Activated CD4-positive, alpha-beta T cell treated with anti-CD3 and anti-CD28 coated beads for 4 hours (primary cell): ENCODE data around the gene ME1.
"Not testable (repeated sequence)": the region's sequence is repeated elsewhere in the genome, so short reads cannot be mapped to it uniquely, and the experiment has no call there.

Experiments used
- DNase-seq, 2 donors: peaks; one replicate each; pipeline ENCODE4 v3.0.0-alpha.2; 2020

ME1 gene

DNA sequence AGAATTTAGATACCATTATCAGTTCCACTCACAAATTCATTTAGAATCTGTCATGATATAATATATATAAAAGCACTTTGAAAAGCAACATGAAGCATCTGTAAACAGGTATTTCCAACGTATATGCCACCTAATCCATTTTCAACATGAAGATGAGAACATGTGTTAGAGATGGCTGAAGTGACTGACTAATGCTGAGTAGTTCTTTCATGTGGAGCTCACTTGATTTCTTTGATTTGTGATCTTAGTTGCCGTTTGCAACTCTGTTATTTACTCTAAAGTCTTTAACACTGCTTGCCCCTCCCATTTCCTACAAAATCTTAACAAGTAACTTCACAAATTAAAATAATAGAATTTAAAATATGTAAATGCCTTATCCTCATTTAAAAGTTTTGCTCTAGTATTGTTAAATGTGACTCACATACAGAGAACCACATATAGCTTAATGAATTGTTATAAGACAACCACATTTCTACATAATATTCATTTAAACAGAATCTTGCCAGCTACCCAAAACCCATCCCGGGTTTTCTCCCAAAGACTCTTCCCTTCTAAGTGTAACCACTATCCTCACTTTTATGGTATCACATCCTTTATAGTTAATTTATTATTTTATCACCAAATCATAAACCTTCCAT is 78.3 kb downstream of the ME1 start:
- no peak for DNase-seq

DNA sequence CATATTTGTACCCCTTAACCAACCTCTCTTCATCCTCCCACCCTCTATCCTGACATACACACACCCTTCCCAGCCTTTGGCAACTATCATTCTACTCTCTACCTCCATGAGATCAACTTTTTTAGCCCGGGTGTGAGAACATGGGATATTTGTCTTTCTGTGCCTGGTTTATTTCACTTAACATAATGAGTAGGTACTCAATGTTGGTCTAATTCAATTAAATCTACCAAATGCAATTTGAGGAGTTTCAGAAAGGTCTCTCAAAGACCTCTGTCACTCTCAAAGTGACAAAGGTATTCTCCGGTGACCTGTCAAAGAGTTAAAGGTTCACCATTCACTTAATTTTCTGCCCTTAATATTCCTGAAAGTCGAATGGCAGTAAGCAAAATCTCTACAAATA is 87.7 kb downstream of the ME1 start:
- no peak for DNase-seq

DNA sequence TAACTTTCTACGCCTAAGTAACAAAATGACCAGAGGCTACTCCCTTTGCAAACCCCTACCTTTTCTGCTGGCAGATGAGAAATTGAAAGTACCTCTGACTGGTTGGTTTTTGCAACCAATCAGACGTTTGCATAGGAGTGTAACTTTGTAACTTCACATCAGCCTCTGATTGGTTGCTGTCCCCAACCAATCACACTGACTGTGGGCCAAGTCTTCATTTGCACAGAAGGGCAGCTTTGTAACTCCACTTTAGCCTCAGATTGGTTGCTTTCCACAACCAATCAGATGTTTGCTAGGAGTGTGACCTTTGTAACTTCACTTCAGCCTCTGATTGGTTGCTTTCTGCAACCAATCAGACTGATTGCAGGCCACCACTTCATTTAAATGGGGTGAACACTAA is 89.1 kb downstream of the ME1 start:
- DNase-seq: no peak

DNA sequence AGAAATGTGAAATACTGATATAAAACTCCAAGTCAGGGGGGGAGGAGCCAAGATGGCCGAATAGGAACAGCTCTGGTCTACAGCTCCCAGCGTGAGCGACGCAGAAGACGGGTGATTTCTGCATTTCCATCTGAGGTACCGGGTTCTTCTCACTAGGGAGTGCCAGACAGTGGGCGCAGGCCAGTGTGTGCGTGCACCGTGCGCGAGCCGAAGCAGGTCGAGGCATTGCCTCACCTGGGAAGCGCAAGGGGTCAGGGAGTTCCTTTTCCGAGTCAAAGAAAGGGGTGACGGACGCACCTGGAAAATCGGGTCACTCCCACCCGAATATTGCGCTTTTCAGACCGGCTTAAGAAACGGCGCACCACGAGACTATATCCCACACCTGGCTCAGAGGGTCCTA is 96.9 kb downstream of the ME1 start:
- not testable (repeated sequence) for DNase-seq

DNA sequence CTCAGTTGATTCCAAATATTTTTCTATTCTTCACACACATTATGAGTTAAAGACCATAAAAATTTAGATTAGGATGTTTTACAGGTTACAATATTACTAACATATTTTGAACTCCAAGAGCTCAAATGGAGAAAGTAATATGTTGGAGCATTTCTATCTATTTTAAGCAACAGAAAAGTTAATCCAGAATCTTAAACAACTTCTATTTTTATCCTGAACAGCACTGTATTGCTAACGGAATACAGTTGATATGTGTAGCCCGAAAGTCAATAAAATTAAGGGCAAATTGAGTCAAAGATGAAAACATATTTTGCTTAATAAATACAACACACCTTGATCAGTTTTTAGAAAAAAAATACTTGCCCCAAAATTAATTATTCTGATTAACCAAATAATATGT is 97.4 kb downstream of the ME1 start:
- DNase-seq: no peak

DNA sequence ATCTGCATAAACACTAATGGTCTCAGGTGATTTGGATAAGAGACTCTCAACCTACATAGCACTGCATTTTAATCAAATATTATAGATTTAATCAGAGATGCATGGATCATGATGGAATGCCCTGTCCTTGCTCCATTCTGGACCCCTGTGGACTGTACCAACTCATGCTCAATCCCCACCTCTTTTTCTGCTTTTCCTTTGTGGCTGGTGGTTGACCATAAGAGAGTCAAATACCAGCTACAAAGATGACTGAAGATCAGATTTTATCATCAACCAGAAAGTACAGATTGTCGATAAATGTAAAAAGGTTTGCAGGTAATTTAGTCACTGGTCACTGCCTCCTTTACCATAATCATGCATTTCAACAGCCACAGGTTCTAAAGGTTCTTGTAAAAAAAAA is 116.2 kb downstream of the ME1 start:
- no peak for DNase-seq

DNA sequence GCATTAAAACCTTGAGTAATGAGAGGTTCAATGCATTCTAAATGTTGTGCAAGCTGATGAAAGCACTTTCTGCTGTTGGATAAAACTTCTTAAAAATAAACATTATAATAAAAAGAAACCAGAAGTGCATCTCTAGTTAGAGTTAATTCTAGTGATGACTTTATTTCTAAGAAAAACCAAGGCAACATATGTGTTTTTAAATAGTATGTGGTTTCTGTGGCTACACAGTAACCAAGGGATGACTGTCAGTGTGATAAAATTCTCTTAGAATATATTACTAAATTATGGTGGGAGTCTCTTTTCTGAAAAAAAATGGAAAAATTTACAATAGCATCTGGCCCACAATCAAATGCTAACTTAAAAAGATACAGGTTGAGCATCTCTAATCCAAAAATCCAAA is 117.0 kb downstream of the ME1 start:
- DNase-seq: no peak

DNA sequence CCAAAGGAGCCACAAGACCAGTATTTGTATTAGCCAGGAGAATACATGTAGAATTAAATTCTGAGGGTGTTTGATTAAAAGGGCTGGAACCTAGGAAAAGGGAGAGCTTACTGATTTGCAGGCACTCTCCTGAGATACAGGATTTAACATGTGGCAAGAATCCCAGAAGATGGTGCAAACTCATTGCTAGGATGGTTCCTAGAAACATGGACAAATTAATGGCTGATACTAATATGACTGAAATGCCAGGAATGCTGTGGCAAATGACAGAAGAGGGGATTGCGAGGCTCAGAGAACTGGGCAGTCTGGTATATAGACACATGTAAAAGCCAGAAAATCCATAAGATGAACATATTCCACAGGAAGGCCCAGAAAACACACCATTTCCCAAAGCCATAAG is 119.6 kb downstream of the ME1 start:
- DNase-seq: no peak

DNA sequence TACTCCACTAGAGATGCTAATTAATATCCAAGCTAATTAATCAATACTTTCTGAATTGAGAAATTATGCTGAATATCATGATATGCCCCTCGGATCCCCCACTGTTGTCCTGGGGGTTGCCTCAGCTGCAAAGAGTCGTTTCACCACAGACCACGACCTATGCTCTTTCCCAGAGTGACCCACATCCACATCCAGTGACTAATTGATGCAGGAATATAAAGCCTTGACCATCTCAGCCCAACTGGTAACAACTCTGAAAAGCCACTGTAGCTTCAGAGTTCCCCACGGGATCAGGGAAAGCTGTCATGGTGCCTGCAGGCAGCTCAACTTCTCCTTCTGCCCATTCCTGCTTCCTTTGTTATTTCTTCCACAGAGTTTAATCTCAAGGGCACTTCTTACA is 120.8 kb downstream of the ME1 start:
- no peak for DNase-seq

DNA sequence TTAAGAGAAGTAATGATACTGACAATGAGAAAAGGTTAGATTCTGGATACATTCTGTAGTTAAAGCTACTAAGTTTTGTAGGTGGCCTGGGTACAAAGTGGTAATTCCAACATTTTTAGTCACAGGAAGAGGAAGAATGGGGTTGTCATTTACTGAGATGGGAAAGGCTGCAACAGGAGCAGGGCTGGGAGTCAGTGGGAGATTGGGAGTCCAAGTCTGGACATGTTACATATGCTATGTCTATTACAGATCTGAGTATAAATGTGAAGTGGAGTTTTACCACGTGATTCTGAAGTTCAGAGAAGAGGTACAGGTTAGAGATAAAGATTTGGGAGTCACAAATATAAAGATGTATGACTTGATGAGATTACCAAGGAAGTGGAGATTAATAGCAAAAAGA is 121.5 kb downstream of the ME1 start:
- DNase-seq: no peak

DNA sequence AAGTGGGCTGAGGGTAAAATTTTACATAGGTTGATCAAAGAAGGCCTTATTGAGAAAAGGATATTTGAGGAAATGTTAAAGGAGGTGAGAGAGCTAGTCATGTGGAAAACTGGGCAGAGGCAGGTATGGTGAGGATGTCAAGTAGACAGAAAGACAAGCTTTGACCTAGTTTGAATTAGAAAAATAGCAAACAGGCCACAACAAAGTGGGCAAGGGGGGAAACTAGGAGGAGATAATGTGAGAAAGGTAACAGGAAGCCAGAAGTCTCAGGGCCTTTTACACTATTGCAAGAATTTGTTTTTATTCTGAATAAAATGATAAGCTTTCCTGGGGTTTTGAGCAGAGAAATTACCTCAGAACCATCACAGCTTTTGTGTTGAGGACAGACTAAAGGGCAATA is 122.0 kb downstream of the ME1 start:
- DNase-seq: no peak

DNA sequence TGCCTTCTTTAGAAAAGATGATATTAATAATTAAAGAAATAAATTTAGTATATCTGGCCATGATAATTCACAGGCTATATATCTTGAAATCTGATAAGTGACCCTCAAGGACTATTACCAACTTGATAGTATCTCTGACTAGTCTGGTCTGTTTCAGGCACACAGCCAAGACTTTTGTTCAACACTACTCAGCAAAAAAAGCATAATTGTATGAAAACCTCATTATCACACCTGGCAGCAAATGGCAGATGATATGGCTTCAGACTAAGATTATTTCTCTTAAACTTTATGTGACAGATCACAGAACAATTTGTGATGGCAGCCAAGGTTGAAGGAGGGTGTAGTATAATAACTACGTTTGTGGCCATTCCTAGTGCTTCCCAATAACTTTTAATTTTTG is 123.0 kb downstream of the ME1 start:
- no peak for DNase-seq

DNA sequence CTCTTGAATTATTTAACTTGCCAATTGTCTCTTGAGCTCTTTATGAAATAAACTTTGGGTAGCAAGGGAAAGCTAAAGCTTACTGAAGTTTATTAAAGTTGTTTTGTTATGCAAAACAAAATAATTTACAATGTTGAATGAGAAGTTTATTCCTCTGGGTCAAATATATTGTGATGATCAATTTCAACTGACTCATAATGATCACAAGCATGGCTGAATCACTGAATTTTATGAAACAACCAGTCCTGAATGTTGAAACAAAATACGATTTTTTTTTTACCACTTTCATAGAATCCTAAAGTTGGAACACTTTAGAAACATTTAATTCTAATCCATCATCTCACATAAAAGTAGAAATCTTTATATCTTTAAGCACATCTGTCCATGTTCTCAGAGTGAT is 127.4 kb downstream of the ME1 start:
- DNase-seq: no peak

DNA sequence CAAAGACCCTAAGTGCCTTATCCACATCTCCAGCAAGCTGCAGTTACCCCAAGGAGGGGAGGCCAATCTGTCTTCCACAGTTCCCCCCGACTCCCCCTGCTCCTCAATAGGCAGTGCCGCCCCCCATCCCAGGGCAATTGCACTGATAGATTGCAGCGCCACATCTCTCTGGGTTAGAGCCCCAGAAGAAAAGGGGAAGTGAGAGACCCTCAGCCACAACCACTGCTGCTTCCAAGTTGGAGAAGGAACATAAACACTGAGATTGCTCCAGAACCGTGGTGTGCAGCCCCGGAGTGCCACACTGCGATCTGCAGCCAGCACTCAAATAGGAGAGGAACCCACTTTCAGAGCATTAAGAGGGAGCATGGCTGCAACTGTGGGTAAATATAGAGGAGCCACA is 136.2 kb downstream of the ME1 start:
- no peak for DNase-seq

DNA sequence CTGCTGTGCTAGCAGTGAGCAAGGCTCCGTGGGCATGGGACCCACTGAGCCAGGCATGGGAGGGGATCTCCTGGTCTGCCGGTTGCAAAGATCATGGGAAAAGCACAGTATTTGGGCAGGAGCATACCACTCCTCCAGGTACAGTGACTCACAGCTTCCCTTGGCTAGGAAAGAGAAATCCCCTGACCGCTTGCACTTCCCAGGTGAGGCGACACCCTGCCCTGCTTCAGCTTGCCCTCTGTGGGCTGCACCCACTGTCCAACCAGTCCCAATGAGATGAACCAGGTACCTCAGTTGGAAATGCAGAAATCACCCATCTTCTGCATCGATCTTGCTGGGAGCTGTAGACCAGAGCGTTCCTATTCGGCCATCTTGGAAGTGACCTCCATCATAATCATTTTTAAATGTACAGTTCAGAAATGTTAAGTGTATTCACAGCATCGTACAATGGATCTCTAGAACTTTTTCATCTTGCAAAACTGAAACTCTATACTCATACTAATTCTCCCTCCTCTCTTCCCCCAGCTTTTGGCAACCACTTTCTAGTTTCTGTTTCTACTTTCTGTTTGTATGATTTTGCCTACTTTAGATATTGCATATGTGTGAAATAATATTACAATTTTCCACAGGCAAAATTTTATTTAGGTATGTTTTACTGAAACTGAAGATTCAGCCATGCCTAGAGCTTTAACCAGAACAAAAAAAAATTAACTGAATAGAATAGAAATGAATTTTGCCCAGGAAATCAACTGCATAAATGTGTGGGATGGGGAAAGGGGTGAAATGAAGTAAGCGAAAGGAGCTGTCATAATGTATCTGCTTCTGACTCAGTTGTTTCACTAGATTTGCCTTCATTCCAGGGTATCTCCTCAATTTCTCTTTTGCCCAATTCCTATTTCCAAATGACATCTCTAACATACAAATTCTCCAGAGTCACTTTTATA is 137.7 kb downstream of the ME1 start:
- no peak for DNase-seq

DNA sequence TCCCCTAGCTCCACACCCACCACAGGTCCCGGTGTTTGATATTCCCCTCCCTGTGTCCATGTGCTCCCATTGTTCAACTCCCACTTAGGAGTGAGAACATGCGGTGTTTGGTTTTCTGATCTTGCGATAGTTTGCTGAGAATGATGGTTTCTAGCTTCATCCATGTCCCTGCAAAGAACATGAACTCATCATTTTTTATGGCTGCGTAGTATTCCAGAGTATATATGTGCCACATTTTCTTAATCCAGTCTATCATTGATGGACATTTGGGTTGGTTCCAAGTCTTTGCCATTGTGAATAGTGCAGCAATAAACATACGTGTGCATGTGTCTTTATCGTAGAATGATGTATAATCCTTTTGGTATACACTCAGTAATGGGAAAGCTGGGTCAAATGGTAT is 143.6 kb downstream of the ME1 start:
- DNase-seq: not testable (repeated sequence)

DNA sequence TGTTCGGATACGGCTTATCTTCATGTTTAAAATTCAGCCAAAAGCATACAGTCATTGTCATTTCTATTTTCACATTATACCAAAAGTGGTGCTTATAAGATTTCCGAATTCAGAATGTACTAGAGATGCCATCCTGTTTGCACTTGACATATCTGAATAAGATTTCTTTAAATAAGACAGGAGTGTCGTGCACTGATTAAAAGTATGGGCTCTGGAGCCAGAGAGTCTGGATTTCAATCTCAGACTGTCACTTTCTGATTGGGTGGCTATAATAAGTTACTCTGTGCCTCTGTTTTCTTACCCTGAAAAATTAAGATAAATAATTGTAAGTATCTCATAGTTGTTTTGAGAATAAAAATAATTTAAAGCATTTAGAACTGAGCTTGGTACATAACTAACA is 144.9 kb downstream of the ME1 start:
- no peak for DNase-seq

DNA sequence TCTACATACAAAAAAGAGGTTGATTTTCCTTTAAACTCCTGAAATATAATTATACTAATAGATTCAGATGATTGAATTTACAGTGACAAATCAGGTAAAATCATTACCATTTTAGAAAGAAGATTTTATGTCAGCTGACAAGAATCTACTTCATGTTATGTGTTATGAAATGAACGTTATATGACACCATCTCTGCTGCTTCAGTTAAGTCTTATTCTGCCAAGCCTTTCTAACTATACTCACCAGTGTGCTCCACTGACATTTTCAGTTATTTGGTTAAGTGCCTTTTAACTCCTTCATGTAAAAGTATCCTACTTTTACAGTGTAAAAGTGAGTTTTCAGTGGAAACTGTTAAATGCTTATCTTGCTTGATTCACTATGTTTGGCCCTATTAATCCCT is 157.3 kb downstream of the ME1 start:
- no peak for DNase-seq

DNA sequence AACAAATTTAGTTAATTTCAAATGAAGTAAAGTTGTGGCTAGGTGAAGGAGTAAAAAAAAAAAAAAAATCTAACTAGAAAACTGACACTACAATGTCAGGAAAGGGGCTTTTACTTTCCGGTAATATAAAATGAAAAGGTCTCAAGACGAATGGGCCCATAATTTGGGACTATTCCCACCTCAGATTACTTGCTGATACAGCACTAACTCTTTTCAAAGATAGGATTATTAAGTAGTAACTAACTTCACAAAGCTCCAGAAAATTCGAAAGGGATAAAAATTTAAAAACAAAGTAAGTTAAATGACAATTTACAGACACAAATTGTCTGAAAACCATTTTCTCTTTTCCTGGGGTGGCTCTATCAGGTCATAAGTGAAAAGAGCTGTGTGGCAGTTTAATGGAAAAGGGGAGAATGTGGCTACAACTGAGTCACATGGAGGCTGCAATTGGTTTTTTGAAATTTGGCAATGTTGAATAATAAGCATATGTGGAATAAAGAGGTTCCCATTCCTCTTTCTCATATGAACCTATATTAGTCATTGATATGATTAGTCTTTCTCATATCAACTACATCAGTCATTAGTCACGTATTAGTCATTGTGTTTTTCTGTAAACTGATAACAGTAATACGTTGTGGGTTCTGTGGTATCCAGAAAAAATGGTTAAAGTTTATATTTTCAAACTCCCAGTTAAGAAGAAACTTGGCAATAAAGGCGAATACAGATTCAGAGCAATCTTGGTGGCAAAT is 159.7 kb downstream of the ME1 start:
- DNase-seq: no peak

DNA sequence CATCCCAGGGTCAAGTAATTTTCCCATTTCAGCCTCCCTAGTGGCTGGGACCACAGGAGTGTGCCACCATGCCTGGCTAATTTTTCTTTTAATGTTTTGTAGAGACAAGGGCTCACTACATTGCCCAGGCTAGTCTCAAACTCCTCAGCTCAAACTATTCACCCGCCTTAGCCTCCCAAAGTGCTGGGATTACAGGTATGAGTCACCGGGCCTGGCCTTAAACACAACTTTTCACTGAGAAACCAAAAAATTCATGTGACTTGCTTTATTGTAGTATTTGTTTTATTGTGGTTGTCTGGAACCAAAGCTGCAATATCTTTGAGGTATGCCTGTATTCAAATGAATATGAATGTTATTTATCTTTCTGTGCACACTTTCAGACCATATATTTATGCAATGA is 165.5 kb downstream of the ME1 start:
- no peak for DNase-seq

DNA sequence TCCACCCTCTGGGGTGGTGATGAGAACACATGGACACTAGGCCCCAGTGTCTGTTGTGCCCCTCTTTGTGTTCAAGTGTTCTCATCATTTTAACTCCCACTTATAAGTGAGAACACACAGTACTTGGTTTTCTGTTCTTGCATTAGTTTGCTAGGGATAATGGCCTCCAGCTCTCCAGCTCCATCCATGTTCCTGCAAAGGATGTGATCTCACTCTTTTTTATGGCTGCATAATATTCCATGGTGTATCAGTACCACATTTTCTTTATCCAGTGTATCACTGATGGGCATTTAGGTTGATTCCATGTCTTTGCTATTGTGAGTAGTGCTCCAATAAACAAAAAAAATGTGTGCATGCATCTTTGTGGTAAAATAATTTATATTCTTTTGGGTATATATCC is 170.3 kb downstream of the ME1 start:
- DNase-seq: no peak

DNA sequence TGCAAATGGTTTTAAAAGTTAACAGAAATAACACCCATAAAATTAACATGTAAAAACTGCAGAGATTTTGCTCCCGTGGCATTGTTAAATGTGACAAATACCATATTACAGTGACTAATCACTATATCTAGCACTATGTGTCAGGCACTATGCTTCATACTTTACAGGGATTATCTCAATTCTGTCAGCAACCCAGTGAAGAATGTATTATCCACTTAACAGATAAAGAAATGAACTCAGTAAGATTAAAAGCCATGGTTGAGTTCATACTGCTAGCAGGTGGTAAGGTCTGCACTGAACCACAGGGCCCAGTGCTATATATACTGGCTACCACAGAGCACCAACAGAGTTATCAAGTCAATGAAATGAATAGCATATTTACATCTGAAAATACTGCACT is 172.3 kb downstream of the ME1 start:
- DNase-seq: no peak

DNA sequence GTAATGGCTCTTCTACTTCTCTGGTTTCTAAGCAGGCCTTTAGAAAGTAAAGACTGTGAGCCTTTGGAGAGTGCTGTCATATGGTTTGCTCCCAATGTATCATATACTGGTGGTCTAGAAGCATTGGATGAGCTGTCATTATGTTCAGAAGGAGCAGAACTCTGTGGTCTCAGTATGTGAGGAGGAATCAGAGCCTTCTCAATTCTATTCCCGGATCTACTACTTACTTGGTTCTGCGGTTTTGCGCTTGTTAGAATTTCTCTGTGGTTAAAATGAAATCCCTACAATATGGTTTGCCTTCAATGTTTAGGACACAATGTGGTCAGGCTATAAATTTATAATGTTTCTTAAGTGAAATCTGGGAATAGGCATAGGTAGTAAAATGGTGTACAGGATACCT is 173.1 kb downstream of the ME1 start:
- no peak for DNase-seq

DNA sequence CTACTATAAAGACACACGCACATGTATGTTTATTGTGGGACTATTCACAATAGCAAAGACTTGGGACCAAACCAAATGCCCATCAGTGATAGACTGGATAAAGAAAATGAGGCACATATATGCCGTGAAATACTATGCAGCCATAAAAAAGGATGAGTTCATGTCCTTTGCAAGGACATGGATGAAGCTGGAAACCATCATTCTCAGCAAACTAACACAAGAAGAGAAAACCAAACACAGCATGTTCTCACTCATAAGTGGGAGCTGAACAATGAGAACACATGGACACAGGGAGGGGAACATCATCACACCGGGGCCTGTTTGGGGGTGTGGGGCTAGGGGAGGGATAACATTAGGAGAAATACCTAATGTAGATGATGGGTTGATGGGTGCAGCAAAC is 174.1 kb downstream of the ME1 start:
- DNase-seq: not testable (repeated sequence)
